ENCODE measurements around the gene DCAF8.

DNA sequence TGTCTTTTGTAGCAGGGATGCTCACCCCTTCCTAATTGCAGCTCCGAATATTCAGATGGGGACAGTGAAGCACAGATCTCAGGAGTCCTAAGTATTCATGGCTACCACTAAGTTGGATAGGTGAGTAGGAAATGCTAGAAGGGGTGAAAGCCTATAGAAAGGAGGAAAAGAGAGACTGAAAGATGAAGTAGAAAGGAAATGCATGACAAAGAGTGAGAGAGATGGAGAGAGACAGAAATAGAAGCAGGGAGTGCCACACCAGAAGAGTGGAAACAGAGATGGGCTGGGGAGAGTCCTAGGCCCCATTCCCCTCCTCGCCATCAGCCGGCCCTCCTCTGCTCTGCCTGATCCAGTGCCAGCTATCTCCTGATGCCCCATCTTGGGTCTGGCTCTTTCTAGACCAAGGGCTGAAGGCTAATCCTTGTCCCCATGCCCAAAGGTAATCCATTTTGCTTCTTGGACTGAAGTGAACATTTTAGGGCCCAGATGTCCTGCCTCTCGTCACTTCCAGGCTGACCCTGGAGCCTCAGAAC is 55.2 kb downstream of the DCAF8 start:
- TF ChIP-seq, protein P1, sequence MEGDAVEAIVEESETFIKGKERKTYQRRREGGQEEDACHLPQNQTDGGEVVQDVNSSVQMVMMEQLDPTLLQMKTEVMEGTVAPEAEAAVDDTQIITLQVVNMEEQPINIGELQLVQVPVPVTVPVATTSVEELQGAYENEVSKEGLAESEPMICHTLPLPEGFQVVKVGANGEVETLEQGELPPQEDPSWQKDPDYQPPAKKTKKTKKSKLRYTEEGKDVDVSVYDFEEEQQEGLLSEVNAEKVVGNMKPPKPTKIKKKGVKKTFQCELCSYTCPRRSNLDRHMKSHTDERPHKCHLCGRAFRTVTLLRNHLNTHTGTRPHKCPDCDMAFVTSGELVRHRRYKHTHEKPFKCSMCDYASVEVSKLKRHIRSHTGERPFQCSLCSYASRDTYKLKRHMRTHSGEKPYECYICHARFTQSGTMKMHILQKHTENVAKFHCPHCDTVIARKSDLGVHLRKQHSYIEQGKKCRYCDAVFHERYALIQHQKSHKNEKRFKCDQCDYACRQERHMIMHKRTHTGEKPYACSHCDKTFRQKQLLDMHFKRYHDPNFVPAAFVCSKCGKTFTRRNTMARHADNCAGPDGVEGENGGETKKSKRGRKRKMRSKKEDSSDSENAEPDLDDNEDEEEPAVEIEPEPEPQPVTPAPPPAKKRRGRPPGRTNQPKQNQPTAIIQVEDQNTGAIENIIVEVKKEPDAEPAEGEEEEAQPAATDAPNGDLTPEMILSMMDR (IDR thresholded peaks at IDR 0.05) = no peak
- no peak for TF ChIP-seq POLR2A (IDR thresholded peaks at IDR 0.05)
